ENCODE results near the gene CDK17.
"Not testable (repeated sequence)": the region's sequence is repeated elsewhere in the genome, so short reads cannot be mapped to it uniquely, and the experiment has no call there.

Gene CDK17

GRCh38 chr12:96347130-96347699 is 53.0 kb downstream of the CDK17 start:
- no peak for DNase-seq

GRCh38 chr12:96346716-96347115 is 53.5 kb downstream of the CDK17 start:
- DNase-seq = not testable (repeated sequence)

GRCh38 chr12:96344124-96344695 is 56.0 kb downstream of the CDK17 start:
- no peak for DNase-seq

- no peak for DNase-seq
Observed at GRCh38 chr12:96343347-96343954, 56.8 kb downstream of the CDK17 start.

GRCh38 chr12:96339666-96340065 is 60.6 kb downstream of the CDK17 start:
- DNase-seq = not testable (repeated sequence)

GRCh38 chr12:96338852-96339471 is 61.3 kb downstream of the CDK17 start:
- DNase-seq = no peak

GRCh38 chr12:96337953-96338352 is 62.3 kb downstream of the CDK17 start:
- no peak for DNase-seq

GRCh38 chr12:96336489-96336888 is 63.8 kb downstream of the CDK17 start:
- DNase-seq = no peak

- DNase-seq = no peak
Observed at GRCh38 chr12:96335270-96335669, 65.0 kb downstream of the CDK17 start.

GRCh38 chr12:96334502-96334901 is 65.7 kb downstream of the CDK17 start:
- no peak for DNase-seq

- no peak for DNase-seq
Observed at GRCh38 chr12:96329545-96329944, 70.7 kb downstream of the CDK17 start.

- no peak for DNase-seq
Observed at GRCh38 chr12:96329018-96329417, 71.2 kb downstream of the CDK17 start.

- no peak for DNase-seq
Observed at GRCh38 chr12:96327889-96328288, 72.3 kb downstream of the CDK17 start.

- DNase-seq = no peak
Observed at GRCh38 chr12:96327346-96327745, 72.9 kb downstream of the CDK17 start.

GRCh38 chr12:96326628-96327227 is 73.5 kb downstream of the CDK17 start:
- no peak for DNase-seq

GRCh38 chr12:96323906-96324305 is 76.3 kb downstream of the CDK17 start:
- no peak for DNase-seq

- no peak for DNase-seq
Observed at GRCh38 chr12:96322720-96323119, 77.5 kb downstream of the CDK17 start.

- no peak for DNase-seq
Observed at GRCh38 chr12:96321941-96322340, 78.3 kb downstream of the CDK17 start.

GRCh38 chr12:96317801-96318200 is 82.4 kb downstream of the CDK17 start:
- DNase-seq = not testable (repeated sequence)

GRCh38 chr12:96315741-96316481 is 84.3 kb downstream of the CDK17 start:
- DNase-seq = not testable (repeated sequence)

- no peak for DNase-seq
Observed at GRCh38 chr12:96314723-96315122, 85.5 kb downstream of the CDK17 start.

GRCh38 chr12:96313606-96314005 is 86.6 kb downstream of the CDK17 start:
- no peak for DNase-seq

GRCh38 chr12:96311191-96311590 is 89.0 kb downstream of the CDK17 start:
- DNase-seq = no peak
